HCT116 (cell line): ENCODE measurements around the gene SEMA3F. TPM values are rescaled to one million over a fixed set of nuclear protein-coding genes. Genes with fewer than 3 reads are reported as not detected.

ENCODE experiments used
- ATAC-seq: fragments of 200-7000 bp; cut with Tn5 transposase; 2 replicates; pipeline ENCODE4 v1.9.1; 2020; ENCODE audit warnings: mild to moderate bottlenecking, moderate library complexity
- BruUV-seq: library from RNA; stranded (reverse); fragments of 400-500 nt; replicated peaks from 2 replicates; lab custom pipeline; 2021; lab: Mats Ljungman, UMichigan
- CTCF ChIA-PET: fragments of 300-600 bp; sonication (Branson Sonifier 250); formaldehyde crosslinking; loops from one replicate; lab custom pipeline; 2021; ENCODE audit warnings: antibody characterized with exemption; lab: Charles Lee
- POLR2A ChIA-PET: fragments of 300-600, 350-600 bp; sonication (Branson Sonifier 250); formaldehyde crosslinking; loops from one replicate; lab custom pipeline; 2021; ENCODE audit warnings: antibody characterized with exemption; lab: Charles Lee
- RAD21 ChIA-PET, 2 experiments: fragments of 300-600 bp; sonication (Branson Sonifier 250); formaldehyde crosslinking; loops; one replicate each; lab custom pipeline; 2023; ENCODE audit warnings: low total read pairs in 2 of 2; ENCODE audit not compliant: uncharacterized antibody in 2 of 2, unreplicated experiment in 2 of 2, low non-redundant PET in 1 of 2; lab: Charles Lee
- DNase-seq: peaks from one replicate; pipeline ENCODE4 v3.0.0-alpha.2; 2010; ENCODE audit warnings: low read depth, low spot score
- H2AFZ ChIP-seq: fragments of 200-600 bp; shearing (Covaris generic), sonication (generic); 2 replicates; pipeline ENCODE4 v1.6.1; 2017; ENCODE audit warnings: low read depth, mixed run types, mixed read lengths, antibody characterized with exemption, low read length; ENCODE audit not compliant: poor library complexity, severe bottlenecking
- H3K27ac ChIP-seq: 2 replicates; pipeline ENCODE4 v1.5.1; 2012; ENCODE audit warnings: low read depth, low read length
- H3K27me3 ChIP-seq: fragments of 200-600 bp; sonication (generic); 2 replicates; pipeline ENCODE4 v1.6.1; 2016; ENCODE audit warnings: mixed run types, low read length, mixed read lengths; ENCODE audit not compliant: insufficient read depth
- H3K36me3 ChIP-seq, 2 experiments: fragments of 200-500 bp in 1 of 2; fragments of 200-600 bp in 1 of 2; sonication (Bioruptor generic) in 1 of 2; sonication (generic) in 1 of 2; 2 replicates each; pipeline versions ENCODE4 v1.5.1 to v1.6.1; 2014 to 2016; ENCODE audit warnings: low read length in 2 of 2, inconsistent platforms in 1 of 2, mixed read lengths in 1 of 2, mixed run types in 1 of 2; ENCODE audit not compliant: insufficient read depth in 2 of 2, control insufficient read depth in 1 of 2
- H3K4me1 ChIP-seq, 2 experiments: fragments of 200-600 bp in 1 of 2; sonication (generic) in 1 of 2; 2 replicates each; pipeline versions ENCODE4 v1.5.1 to v1.6.1; 2012 to 2017; ENCODE audit warnings: low read length in 2 of 2, inconsistent platforms in 1 of 2, mild to moderate bottlenecking in 1 of 2, mixed read lengths in 1 of 2, mixed run types in 1 of 2, moderate library complexity in 1 of 2; ENCODE audit not compliant: insufficient read depth in 2 of 2, control insufficient read depth in 1 of 2
- H3K4me2 ChIP-seq: fragments of 200-600 bp; sonication (generic); 2 replicates; pipeline ENCODE4 v1.6.1; 2017; ENCODE audit warnings: mixed run types, low read length, mixed read lengths
- H3K4me3 ChIP-seq, 2 experiments: fragments of 200-600 bp in 1 of 2; sonication (generic) in 1 of 2; replicated peaks in 1 of 2; 2 replicates each; pipeline ENCODE4 v1.5.1; 2011 to 2016; ENCODE audit warnings: low read length in 2 of 2, control low read depth in 1 of 2, low read depth in 1 of 2, mild to moderate bottlenecking in 1 of 2, mixed read lengths in 1 of 2, mixed run types in 1 of 2
- H3K79me2 ChIP-seq: fragments of 200-600 bp; sonication (generic); 2 replicates; pipeline ENCODE4 v1.6.1; 2017; ENCODE audit warnings: mild to moderate bottlenecking, mixed run types, low read length, moderate library complexity, mixed read lengths; ENCODE audit not compliant: insufficient read depth
- H3K9ac ChIP-seq: fragments of 200-600 bp; sonication (generic); 2 replicates; pipeline ENCODE4 v1.6.1; 2016; ENCODE audit warnings: low read length, mixed read lengths
- H3K9me2 ChIP-seq: fragments of 200-600 bp; sonication (generic), shearing (Covaris generic); 2 replicates; pipeline ENCODE4 v1.6.1; 2017; ENCODE audit warnings: mixed run types, mild to moderate bottlenecking, moderate library complexity; ENCODE audit not compliant: insufficient read depth
- H3K9me3 ChIP-seq, 2 experiments: fragments of 200-500 bp in 1 of 2; fragments of 200-600 bp in 1 of 2; sonication (Bioruptor generic) in 1 of 2; sonication (generic) in 1 of 2; 2 replicates each; pipeline ENCODE4 v1.6.1; 2014 to 2017; ENCODE audit warnings: low read length in 2 of 2, mixed read lengths in 2 of 2, inconsistent platforms in 1 of 2, low read depth in 1 of 2, mild to moderate bottlenecking in 1 of 2, mixed run types in 1 of 2, moderate library complexity in 1 of 2; ENCODE audit not compliant: control insufficient read depth in 1 of 2, insufficient read depth in 1 of 2
- H4K20me1 ChIP-seq: fragments of 200-600 bp; sonication (generic), shearing (Covaris generic); 2 replicates; pipeline ENCODE4 v1.6.1; 2017; ENCODE audit warnings: mixed run types, mild to moderate bottlenecking, moderate library complexity; ENCODE audit not compliant: insufficient read depth
- CTCF ChIP-seq, 3 experiments: fragments of 200-600 bp in 1 of 3; sonication (generic) in 1 of 3; IDR thresholded peaks in 2 of 3; conservative IDR thresholded peaks in 1 of 3; 2 replicates each; pipeline ENCODE4 v1.5.1; 2012 to 2017; ENCODE audit warnings: low read depth in 2 of 3, low read length in 2 of 3, antibody characterized with exemption in 1 of 3, borderline replicate concordance in 1 of 3, control low read depth in 1 of 3, mild to moderate bottlenecking in 1 of 3, mixed read lengths in 1 of 3, mixed run types in 1 of 3, moderate library complexity in 1 of 3; ENCODE audit not compliant: insufficient read depth in 1 of 3
- EGR1 ChIP-seq: IDR thresholded peaks from 2 replicates; pipeline ENCODE4 v1.6.1; 2012; ENCODE audit warnings: low read depth
- ELF1 ChIP-seq: IDR thresholded peaks from 2 replicates; pipeline ENCODE4 v1.6.1; 2012; ENCODE audit warnings: low read depth, borderline replicate concordance
- EZH2 ChIP-seq: fragments of 200-600 bp; sonication (generic); IDR thresholded peaks from 2 replicates; pipeline ENCODE4 v1.6.1; 2017; ENCODE audit warnings: antibody characterized with exemption, mixed run types
- POLR2AphosphoS5 ChIP-seq: IDR thresholded peaks from 2 replicates; pipeline ENCODE4 v1.6.1; 2011; ENCODE audit warnings: mild to moderate bottlenecking, low read depth, low read length, moderate library complexity
- RAD21 ChIP-seq: IDR thresholded peaks from 2 replicates; pipeline ENCODE4 v1.6.1; 2012; ENCODE audit warnings: low read depth, mild to moderate bottlenecking
- SP1 ChIP-seq: IDR thresholded peaks from 2 replicates; pipeline ENCODE4 v1.6.1; 2012; ENCODE audit warnings: low read depth
- YY1 ChIP-seq: IDR thresholded peaks from 2 replicates; pipeline ENCODE4 v1.6.1; 2011; ENCODE audit warnings: low read length, low read depth, moderate library complexity, mild to moderate bottlenecking; ENCODE audit not compliant: insufficient replicate concordance; ENCODE audit errors: extremely low read depth
- intact Hi-C: fragments of 100-400 bp; cut with micrococcal nuclease; formaldehyde crosslinking; loops from 2 replicates; pipeline ENCODE4 v1.10.0; 2022
- total RNA-seq: library from RNA; stranded (reverse); gene quantifications from one replicate; pipeline ENCODE4 v1.2.1, GENCODE V29; 2021; ENCODE audit not compliant: unreplicated experiment

SEMA3F gene
- total RNA-seq, 1 experiment from 2014 or later: 15.7 TPM

GRCh38 chr3:50189274-50189673, 34.1 kb downstream of the SEMA3F start:
- Histone ChIP-seq H3K36me3 (no peaks in the 10 kb centered on the region; a peak in 1 of 4 replicates), H4K20me1 (no peaks in the 10 kb centered on the region), H3K27me3 (no peaks in the 10 kb centered on the region), H2AFZ (no peak overlapping the region), H3K4me1 (peaks cover 0 to 9% of the 10 kb centered on the region in 2 experiments; a peak in 2 of 4 replicates), H3K27ac (no peak overlapping the region), H3K9ac (no peak overlapping the region), H3K4me2 (peak overlapping the region; percentile 9; the same call in 1 of the 2 replicates), H3K79me2 (no peaks in the 10 kb centered on the region), H3K9me3 (no peaks in the 10 kb centered on the region), H3K9me2 (no peaks in the 10 kb centered on the region), H3K4me3 (no peak overlapping the region)
- intact Hi-C loops: loop anchor here (1.0 kb wide), 2 partner anchors 68 to 486 kb away; no protein-coding TSS in a partner anchor
- TF ChIP-seq EZH2 (no peak), ELF1 (no peak), YY1 (peak; percentile 18), EGR1 (peak; percentile 72; the same call in 1 of the 2 replicates), RAD21 (peak; percentile 97), SP1 (no peak), CTCF (IDR thresholded peaks at IDR 0.05 in 2 of 3, conservative IDR thresholded peaks at IDR 0.05 in 1 of 3; ENCODE audit: borderline replicate concordance in 1 of 3, insufficient read depth in 1 of 3, low read depth in 2 of 3, low read length in 2 of 3) (peak; percentile 75 to 94 (median 83)), POLR2AphosphoS5 (no peak)
- RAD21 ChIA-PET: no interaction called here
- POLR2A ChIA-PET: no interaction called here
- CTCF ChIA-PET: interaction anchor here (0.9 to 3.1 kb wide), 3 partner anchors 8 to 69 kb away, joined by 3 to 13 read pairs (median 5); no protein-coding TSS in a partner anchor
- no TSS peak for BruUV-seq
- DNase-seq (peak; percentile 40), ATAC-seq (peak; percentile 87)
